Liver (tissue), 9 donors: Measurements from ENCODE around the gene RAD51B. TPM values are rescaled to one million over a fixed set of nuclear protein-coding genes. Genes with fewer than 3 reads are reported as not detected.

Experiments used
- DNase-seq: peaks from one replicate; pipeline ENCODE4 v3.0.0-alpha.2; 2017; ENCODE audit warnings: low spot score
- H3K27ac ChIP-seq, 2 donors: one replicate each; pipeline ENCODE4 v1.7.0; 2013; ENCODE audit warnings: inconsistent platforms in 2 of 2, low read length in 2 of 2, control low read depth in 1 of 2, low read depth in 1 of 2, mild to moderate bottlenecking in 1 of 2
- H3K27me3 ChIP-seq, 4 donors: one replicate each; pipeline versions ENCODE4 v1.6.1 to v1.7.0; 2013; ENCODE audit warnings: low read length in 3 of 4, inconsistent platforms in 1 of 4, mild to moderate bottlenecking in 1 of 4, moderate library complexity in 1 of 4; ENCODE audit not compliant: control insufficient read depth in 4 of 4, insufficient read depth in 4 of 4
- H3K36me3 ChIP-seq, 4 donors: one replicate each; pipeline versions ENCODE4 v1.6.1 to v1.7.0; 2013; ENCODE audit warnings: low read length in 3 of 4, mild to moderate bottlenecking in 3 of 4, low read depth in 1 of 4, moderate library complexity in 1 of 4; ENCODE audit not compliant: control insufficient read depth in 4 of 4, insufficient read depth in 3 of 4
- H3K4me1 ChIP-seq, 4 donors: one replicate each; pipeline versions ENCODE4 v1.6.1 to v1.7.0; 2013; ENCODE audit warnings: low read length in 3 of 4, mild to moderate bottlenecking in 3 of 4, moderate library complexity in 1 of 4; ENCODE audit not compliant: control insufficient read depth in 4 of 4, insufficient read depth in 4 of 4
- H3K4me3 ChIP-seq, 3 donors: one replicate each; pipeline versions ENCODE4 v1.6.1 to v1.7.0; 2013; ENCODE audit warnings: low read length in 3 of 3, control low read depth in 1 of 3, low read depth in 1 of 3, mild to moderate bottlenecking in 1 of 3
- H3K9ac ChIP-seq, 2 donors: one replicate each; pipeline ENCODE4 v1.7.0; 2013; ENCODE audit warnings: low read length in 2 of 2, mild to moderate bottlenecking in 2 of 2, moderate library complexity in 2 of 2, control low read depth in 1 of 2, low read depth in 1 of 2
- H3K9me3 ChIP-seq, 4 donors: one replicate each; pipeline versions ENCODE4 v1.6.1 to v1.7.0; 2013; ENCODE audit warnings: low read length in 3 of 4; ENCODE audit not compliant: control insufficient read depth in 4 of 4
- EGR1 ChIP-seq, 2 donors: IDR thresholded peaks; 2 replicates each; pipeline ENCODE4 v1.6.1; 2016 to 2018; ENCODE audit warnings: antibody characterized with exemption in 2 of 2, low read depth in 2 of 2
- FOXA1 ChIP-seq: IDR thresholded peaks from 2 replicates; pipeline ENCODE4 v1.6.1; 2016; ENCODE audit warnings: antibody characterized with exemption
- FOXA2 ChIP-seq: IDR thresholded peaks from 2 replicates; pipeline ENCODE4 v1.6.1; 2016; ENCODE audit warnings: antibody characterized with exemption
- JUND ChIP-seq, 2 donors: IDR thresholded peaks; 2 replicates each; pipeline ENCODE4 v1.6.1; 2016; ENCODE audit warnings: antibody characterized with exemption in 2 of 2
- NR2F2 ChIP-seq: IDR thresholded peaks from 2 replicates; pipeline ENCODE4 v1.6.1; 2016; ENCODE audit warnings: antibody characterized with exemption
- RAD21 ChIP-seq, 2 donors: IDR thresholded peaks; 2 replicates each; pipeline ENCODE4 v1.6.1; 2016; ENCODE audit warnings: antibody characterized with exemption in 2 of 2, mild to moderate bottlenecking in 2 of 2
- RXRA ChIP-seq, 2 donors: IDR thresholded peaks; 2 replicates each; pipeline ENCODE4 v1.6.1; 2017 to 2018; ENCODE audit warnings: antibody characterized with exemption in 2 of 2, mild to moderate bottlenecking in 1 of 2
- SP1 ChIP-seq: IDR thresholded peaks from 2 replicates; pipeline ENCODE4 v1.6.1; 2018; ENCODE audit warnings: antibody characterized with exemption, mild to moderate bottlenecking
- TAF1 ChIP-seq: conservative IDR thresholded peaks from 2 replicates; pipeline ENCODE4 v1.6.1; 2016; ENCODE audit warnings: antibody characterized with exemption, mild to moderate bottlenecking
- YY1 ChIP-seq: IDR thresholded peaks from 2 replicates; pipeline ENCODE4 v1.6.1; 2016; ENCODE audit warnings: antibody characterized with exemption, mild to moderate bottlenecking
- WGBS: extraction: QIAGEN DNeasy Blood & Tissue Kit; methylation state at CpG from one replicate; pipeline ENCODE4 v1.1.7; 2013; 5-methylcytosine and 5-hydroxymethylcytosine counted together
- polyA plus RNA-seq, 2 donors: library from polyadenylated mRNA; stranded (reverse) in 1 of 2; unstranded in 1 of 2; fragments of 200-250 nt in 1 of 2; fragments of >200 nt in 1 of 2; fragmentation: Nextera tagmentation in 1 of 2; extraction: Ambion mirVana in 1 of 2; gene quantifications; one replicate each; pipeline versions ENCODE4 v1.2.1 to v1.2.3, GENCODE V29; 2013 to 2015
- total RNA-seq, 2 donors: library from RNA; depleted of rRNA; stranded (reverse); fragments of >200 nt; gene quantifications; one replicate each; pipeline ENCODE4 v1.2.3, GENCODE V29; 2014
- TF ChIP-seq, protein P1 (sequence below): fragments of 150-350 bp; IDR thresholded peaks from 2 replicates; pipeline ENCODE4 v1.5.1; 2017; ENCODE audit warnings: improper control_type of control experiment, low read depth, low read length; ENCODE audit not compliant: missing input control
- TF ChIP-seq, protein P2 (sequence below): IDR thresholded peaks from 2 replicates; pipeline ENCODE4 v1.6.1; 2016; ENCODE audit warnings: antibody characterized with exemption, mild to moderate bottlenecking
- TF ChIP-seq, protein P3 (sequence below): IDR thresholded peaks from 2 replicates; pipeline ENCODE4 v1.6.1; 2016; ENCODE audit warnings: antibody characterized with exemption
- TF ChIP-seq, protein P4 (sequence below): IDR thresholded peaks from 2 replicates; pipeline ENCODE4 v1.6.1; 2016; ENCODE audit warnings: antibody characterized with exemption
- donor health status: healthy.
- donor health status: healthy.
- donor health status: healthy.
- donor health status: healthy.
- donor health status: healthy.

RAD51B gene
- total and polyA plus RNA-seq, 4 donors: 0.81 to 12.9 (median 2.4) TPM

DNA sequence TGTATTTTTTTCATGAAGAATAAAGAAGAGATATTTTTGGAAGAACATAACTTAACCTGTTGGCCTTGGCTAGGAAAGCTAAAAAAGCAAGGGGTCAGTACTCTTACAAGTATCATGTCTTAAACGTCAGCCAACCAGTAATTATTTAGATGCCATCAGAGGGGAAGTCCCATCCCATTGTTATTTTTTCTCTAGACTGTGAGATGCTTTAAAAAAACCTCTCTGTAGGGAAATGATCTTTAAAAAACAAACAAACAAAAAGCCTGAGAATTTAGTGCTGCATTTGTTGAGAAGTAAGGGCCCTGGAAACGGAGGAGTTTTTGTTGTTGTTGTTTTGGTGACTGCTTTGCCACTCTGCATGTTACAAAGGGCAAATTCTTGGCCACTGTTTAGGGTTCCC is 499.2 kb downstream of the RAD51B start:
- H3K9me3 ChIP-seq: no peaks in the 10 kb centered on the region
- peaks cover 0 to 4% (median 3%) of the 10 kb centered on the region in 4 donors for H3K4me1 ChIP-seq
- H3K27ac ChIP-seq: no peak overlapping the region

DNA sequence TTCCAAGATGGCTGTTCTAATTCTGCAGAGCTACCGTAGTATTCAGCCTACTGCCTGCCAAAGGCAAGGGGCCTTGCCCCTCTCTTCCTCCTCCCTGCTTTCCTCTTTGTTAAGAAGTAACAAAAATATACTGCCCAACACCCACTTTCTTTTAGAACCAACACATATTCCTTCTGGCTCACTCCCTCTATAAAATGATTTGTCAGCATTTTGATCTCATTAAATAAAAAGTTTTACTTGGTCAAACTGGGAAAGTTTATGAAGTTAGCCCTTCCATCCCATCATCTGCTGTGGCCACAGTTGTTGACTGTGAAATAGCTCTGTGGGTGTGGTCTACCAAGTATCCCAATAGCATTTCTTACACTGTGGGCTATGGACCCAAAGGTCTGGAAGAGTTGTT is 500.9 kb downstream of the RAD51B start:
- Histone ChIP-seq H3K4me3 (no peak overlapping the region), H3K27me3 (no peaks in the 10 kb centered on the region), H3K9me3 (no peaks in the 10 kb centered on the region), H3K9ac (no peak overlapping the region), H3K4me1 (peaks cover 0 to 4% (median 3%) of the 10 kb centered on the region in 4 donors), H3K36me3 (no peaks in the 10 kb centered on the region), H3K27ac (no peak overlapping the region)
- WGBS: 94% methylated on average over 1 of the region's 1 CpG
- TF ChIP-seq, protein P1, sequence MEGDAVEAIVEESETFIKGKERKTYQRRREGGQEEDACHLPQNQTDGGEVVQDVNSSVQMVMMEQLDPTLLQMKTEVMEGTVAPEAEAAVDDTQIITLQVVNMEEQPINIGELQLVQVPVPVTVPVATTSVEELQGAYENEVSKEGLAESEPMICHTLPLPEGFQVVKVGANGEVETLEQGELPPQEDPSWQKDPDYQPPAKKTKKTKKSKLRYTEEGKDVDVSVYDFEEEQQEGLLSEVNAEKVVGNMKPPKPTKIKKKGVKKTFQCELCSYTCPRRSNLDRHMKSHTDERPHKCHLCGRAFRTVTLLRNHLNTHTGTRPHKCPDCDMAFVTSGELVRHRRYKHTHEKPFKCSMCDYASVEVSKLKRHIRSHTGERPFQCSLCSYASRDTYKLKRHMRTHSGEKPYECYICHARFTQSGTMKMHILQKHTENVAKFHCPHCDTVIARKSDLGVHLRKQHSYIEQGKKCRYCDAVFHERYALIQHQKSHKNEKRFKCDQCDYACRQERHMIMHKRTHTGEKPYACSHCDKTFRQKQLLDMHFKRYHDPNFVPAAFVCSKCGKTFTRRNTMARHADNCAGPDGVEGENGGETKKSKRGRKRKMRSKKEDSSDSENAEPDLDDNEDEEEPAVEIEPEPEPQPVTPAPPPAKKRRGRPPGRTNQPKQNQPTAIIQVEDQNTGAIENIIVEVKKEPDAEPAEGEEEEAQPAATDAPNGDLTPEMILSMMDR: no peak
- TF ChIP-seq, protein P2, sequence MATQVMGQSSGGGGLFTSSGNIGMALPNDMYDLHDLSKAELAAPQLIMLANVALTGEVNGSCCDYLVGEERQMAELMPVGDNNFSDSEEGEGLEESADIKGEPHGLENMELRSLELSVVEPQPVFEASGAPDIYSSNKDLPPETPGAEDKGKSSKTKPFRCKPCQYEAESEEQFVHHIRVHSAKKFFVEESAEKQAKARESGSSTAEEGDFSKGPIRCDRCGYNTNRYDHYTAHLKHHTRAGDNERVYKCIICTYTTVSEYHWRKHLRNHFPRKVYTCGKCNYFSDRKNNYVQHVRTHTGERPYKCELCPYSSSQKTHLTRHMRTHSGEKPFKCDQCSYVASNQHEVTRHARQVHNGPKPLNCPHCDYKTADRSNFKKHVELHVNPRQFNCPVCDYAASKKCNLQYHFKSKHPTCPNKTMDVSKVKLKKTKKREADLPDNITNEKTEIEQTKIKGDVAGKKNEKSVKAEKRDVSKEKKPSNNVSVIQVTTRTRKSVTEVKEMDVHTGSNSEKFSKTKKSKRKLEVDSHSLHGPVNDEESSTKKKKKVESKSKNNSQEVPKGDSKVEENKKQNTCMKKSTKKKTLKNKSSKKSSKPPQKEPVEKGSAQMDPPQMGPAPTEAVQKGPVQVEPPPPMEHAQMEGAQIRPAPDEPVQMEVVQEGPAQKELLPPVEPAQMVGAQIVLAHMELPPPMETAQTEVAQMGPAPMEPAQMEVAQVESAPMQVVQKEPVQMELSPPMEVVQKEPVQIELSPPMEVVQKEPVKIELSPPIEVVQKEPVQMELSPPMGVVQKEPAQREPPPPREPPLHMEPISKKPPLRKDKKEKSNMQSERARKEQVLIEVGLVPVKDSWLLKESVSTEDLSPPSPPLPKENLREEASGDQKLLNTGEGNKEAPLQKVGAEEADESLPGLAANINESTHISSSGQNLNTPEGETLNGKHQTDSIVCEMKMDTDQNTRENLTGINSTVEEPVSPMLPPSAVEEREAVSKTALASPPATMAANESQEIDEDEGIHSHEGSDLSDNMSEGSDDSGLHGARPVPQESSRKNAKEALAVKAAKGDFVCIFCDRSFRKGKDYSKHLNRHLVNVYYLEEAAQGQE: no peak
- no peak for DNase-seq

More for the DNA sequence above, 499.2 kb downstream of the RAD51B start:
- Histone ChIP-seq H3K4me3 (no peak overlapping the region), H3K27me3 (no peaks in the 10 kb centered on the region), H3K9ac (no peak overlapping the region), H3K36me3 (no peaks in the 10 kb centered on the region)
- WGBS: 77% methylated on average over 2 of the region's 2 CpGs
- DNase-seq: no peak
- TF ChIP-seq NR2F2: peak; percentile 75
- TF ChIP-seq, protein P3, sequence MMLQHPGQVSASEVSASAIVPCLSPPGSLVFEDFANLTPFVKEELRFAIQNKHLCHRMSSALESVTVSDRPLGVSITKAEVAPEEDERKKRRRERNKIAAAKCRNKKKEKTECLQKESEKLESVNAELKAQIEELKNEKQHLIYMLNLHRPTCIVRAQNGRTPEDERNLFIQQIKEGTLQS: no peak
- TF ChIP-seq YY1: no peak
- no peak for TF ChIP-seq JUND (IDR thresholded peaks at IDR 0.05)

DNA sequence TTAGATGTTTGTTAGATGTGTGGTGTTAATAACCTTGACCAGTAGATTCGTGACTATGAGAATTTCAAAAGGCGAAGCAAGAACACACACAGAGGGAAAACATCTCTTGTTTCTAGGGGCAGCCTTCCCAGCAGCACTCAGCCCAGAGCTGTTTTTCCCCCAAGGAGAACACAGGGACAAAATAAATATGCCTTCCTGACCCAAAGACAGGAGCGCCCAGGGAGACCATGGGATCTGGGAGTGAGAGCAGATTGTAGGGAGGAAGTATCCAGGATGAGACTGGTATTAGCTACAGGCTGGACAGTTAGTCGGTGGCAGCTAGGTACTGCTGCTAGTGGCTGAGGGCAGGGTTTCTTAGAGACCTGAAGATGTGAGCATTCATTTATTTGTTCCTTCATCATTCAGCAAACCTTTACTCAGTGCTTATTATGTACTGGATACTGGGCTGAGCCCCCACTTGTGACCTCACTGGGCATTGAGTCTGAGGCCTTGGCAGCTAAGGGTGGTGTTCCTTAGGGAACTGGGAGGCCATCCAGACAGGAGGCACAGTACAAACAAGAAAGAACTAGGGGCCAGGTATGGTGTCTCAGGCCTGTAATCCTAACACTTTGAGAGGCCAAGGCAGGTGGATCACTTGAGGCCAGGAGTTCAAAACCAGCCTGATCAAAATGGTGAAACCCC is 503.5 kb downstream of the RAD51B start:
- 92% methylated on average over 4 of the region's 4 CpGs for WGBS
- no peak overlapping the region for H3K27ac ChIP-seq
- H3K9ac ChIP-seq: no peak overlapping the region
- H3K4me1 ChIP-seq: no peaks in the 10 kb centered on the region
- H3K36me3 ChIP-seq: no peaks in the 10 kb centered on the region
- H3K27me3 ChIP-seq: no peaks in the 10 kb centered on the region
- TF ChIP-seq, protein P1: no peak
- no peak for TF ChIP-seq FOXA1
- TF ChIP-seq FOXA2: no peak
- no peak for TF ChIP-seq TAF1
- TF ChIP-seq, protein P4, sequence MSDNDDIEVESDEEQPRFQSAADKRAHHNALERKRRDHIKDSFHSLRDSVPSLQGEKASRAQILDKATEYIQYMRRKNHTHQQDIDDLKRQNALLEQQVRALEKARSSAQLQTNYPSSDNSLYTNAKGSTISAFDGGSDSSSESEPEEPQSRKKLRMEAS: no peak
- no peak for TF ChIP-seq RXRA (IDR thresholded peaks at IDR 0.05)
- TF ChIP-seq, protein P3: no peak
- no peak for TF ChIP-seq RAD21 (IDR thresholded peaks at IDR 0.05)
- TF ChIP-seq SP1: no peak
- no peak for TF ChIP-seq EGR1 (IDR thresholded peaks at IDR 0.05; ENCODE audit: low read depth in 2 of 2)
- TF ChIP-seq NR2F2: no peak
- no peaks in the 10 kb centered on the region for H3K9me3 ChIP-seq
- no peak overlapping the region for H3K4me3 ChIP-seq
- DNase-seq: no peak
